HL-60 (cell line): ENCODE results near the gene ENTPD3.

Experiments
- DNase-seq, 2 experiments: peaks; one replicate each; pipeline ENCODE4 v3.0.0-alpha.2; 2010 to 2020; ENCODE audit warnings: low read depth in 1 of 2, low spot score in 1 of 2
- H3K27ac ChIP-seq: fragments of 250-450 bp; sonication (Bioruptor Pico); replicated peaks from 2 replicates; pipeline ENCODE4 v1.5.1; 2020; ENCODE audit warnings: mild to moderate bottlenecking, moderate library complexity
- H3K27me3 ChIP-seq: fragments of 250-450 bp; sonication (Bioruptor Pico); 2 replicates; pipeline ENCODE4 v1.5.1; 2021; ENCODE audit warnings: mild to moderate bottlenecking, moderate library complexity; ENCODE audit not compliant: insufficient read depth, poor library complexity, severe bottlenecking
- H3K4me3 ChIP-seq: replicated peaks from 2 replicates; pipeline ENCODE4 v1.5.1; 2011; ENCODE audit warnings: mild to moderate bottlenecking, control low read depth, low read length; ENCODE audit not compliant: insufficient read depth
- GABPA ChIP-seq: IDR thresholded peaks from 2 replicates; pipeline ENCODE4 v1.6.1; 2012; ENCODE audit warnings: low read depth
- POLR2AphosphoS5 ChIP-seq: IDR thresholded peaks from 2 replicates; pipeline ENCODE4 v1.6.1; 2012; ENCODE audit warnings: low read depth
- SPI1 ChIP-seq: IDR thresholded peaks from 2 replicates; pipeline ENCODE4 v1.6.1; 2012; ENCODE audit warnings: low read depth, mild to moderate bottlenecking, borderline replicate concordance
- TF ChIP-seq, protein P1 (sequence below): IDR thresholded peaks from one replicate; pipeline ENCODE4 v1.5.1; 2011; ENCODE audit warnings: low read length, control low read depth, inconsistent platforms; ENCODE audit not compliant: insufficient read depth
- TF ChIP-seq, protein P2 (sequence below): IDR thresholded peaks from 2 replicates; pipeline ENCODE4 v1.6.1; 2012; ENCODE audit warnings: low read depth; ENCODE audit not compliant: insufficient replicate concordance

ENTPD3 gene

DNA sequence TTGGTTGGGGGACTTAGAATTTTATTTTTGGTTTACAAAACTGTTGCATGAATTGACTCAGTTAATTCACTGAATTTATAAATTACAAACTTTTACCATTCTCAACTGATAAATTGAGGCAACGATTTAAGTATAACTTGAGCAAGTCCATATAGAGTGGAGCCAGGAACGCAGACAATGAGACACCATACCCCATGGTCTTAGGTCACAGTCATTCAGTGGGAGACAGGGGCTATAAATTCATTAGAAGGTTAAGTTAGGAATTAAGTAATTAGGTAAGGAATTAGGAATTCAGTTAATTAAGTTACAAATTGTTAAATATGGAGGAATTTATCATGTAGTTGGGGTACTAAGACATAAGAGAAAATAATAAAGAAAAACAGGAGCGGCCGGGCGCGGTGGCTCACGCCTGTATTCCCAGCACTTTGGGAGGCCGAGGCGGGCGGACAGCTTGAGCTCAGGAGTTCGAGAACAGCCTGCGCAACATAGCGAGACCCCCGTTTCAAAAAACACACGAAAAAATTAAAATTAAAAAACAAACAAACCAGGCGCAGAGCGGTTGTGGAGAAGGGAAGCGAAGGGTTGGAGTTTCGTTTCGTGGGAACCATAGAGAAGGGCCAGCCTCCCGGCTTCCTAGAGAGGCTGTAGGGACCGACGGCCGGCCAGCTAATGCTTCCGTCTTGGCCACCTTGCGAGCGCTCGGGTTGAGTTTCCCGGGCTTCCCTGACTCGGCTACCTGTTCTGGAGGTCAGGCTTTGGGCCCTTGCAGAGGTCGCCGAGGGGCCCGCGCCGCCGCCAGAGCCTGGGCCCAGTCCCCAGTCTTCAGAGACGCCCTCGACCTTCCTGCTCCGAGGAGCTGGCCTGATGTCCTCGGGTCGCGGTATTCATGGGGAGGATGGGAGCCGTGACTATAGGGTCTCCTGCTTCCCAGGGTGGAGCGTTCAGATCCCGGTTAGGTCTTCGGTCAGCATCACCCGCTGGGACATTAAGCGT lies 89.8 kb downstream of the ENTPD3 start, which contains the start of gene ZNF619:
Gene ZNF619 (plus strand): TSS at position 645 of the 993 bp plus-strand sequence. CDS start 858 bp downstream, outside the sequence.
- Histone ChIP-seq H3K27me3 (no peaks in the 10 kb centered on the region), H3K27ac (peak within 1 kb of the TSS; percentile 86), H3K4me3 (peak within 1 kb of the TSS; percentile 72)
- TF ChIP-seq POLR2AphosphoS5 (peak; percentile 53; the same call in 1 of the 2 replicates), GABPA (peak; percentile 51; the same call in 1 of the 2 replicates), SPI1 (no peak)
- TF ChIP-seq, protein P1, sequence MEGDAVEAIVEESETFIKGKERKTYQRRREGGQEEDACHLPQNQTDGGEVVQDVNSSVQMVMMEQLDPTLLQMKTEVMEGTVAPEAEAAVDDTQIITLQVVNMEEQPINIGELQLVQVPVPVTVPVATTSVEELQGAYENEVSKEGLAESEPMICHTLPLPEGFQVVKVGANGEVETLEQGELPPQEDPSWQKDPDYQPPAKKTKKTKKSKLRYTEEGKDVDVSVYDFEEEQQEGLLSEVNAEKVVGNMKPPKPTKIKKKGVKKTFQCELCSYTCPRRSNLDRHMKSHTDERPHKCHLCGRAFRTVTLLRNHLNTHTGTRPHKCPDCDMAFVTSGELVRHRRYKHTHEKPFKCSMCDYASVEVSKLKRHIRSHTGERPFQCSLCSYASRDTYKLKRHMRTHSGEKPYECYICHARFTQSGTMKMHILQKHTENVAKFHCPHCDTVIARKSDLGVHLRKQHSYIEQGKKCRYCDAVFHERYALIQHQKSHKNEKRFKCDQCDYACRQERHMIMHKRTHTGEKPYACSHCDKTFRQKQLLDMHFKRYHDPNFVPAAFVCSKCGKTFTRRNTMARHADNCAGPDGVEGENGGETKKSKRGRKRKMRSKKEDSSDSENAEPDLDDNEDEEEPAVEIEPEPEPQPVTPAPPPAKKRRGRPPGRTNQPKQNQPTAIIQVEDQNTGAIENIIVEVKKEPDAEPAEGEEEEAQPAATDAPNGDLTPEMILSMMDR: no peak
- TF ChIP-seq, protein P2, sequence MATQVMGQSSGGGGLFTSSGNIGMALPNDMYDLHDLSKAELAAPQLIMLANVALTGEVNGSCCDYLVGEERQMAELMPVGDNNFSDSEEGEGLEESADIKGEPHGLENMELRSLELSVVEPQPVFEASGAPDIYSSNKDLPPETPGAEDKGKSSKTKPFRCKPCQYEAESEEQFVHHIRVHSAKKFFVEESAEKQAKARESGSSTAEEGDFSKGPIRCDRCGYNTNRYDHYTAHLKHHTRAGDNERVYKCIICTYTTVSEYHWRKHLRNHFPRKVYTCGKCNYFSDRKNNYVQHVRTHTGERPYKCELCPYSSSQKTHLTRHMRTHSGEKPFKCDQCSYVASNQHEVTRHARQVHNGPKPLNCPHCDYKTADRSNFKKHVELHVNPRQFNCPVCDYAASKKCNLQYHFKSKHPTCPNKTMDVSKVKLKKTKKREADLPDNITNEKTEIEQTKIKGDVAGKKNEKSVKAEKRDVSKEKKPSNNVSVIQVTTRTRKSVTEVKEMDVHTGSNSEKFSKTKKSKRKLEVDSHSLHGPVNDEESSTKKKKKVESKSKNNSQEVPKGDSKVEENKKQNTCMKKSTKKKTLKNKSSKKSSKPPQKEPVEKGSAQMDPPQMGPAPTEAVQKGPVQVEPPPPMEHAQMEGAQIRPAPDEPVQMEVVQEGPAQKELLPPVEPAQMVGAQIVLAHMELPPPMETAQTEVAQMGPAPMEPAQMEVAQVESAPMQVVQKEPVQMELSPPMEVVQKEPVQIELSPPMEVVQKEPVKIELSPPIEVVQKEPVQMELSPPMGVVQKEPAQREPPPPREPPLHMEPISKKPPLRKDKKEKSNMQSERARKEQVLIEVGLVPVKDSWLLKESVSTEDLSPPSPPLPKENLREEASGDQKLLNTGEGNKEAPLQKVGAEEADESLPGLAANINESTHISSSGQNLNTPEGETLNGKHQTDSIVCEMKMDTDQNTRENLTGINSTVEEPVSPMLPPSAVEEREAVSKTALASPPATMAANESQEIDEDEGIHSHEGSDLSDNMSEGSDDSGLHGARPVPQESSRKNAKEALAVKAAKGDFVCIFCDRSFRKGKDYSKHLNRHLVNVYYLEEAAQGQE: no peak
- peak in 1 of 2 experiments; percentile 77 for DNase-seq

DNA sequence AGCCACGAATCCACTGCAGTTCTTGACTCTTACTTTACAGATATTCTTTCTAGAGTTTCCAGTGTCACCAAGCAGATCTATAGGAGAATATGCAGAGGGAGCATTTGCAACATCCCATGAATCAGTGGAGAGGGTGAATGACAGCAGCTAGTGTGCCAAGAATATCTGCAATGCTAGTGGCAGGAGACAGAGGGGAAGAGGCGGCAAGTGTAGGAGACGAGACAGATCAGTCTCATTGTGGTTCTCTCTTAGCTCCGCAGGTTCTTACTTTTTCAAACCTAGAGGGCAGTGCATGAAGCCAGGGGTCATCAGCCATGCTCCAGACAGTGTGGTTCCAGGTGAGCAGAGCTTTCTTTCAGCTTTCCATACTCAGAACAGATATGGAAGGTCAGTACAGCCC lies 90.7 kb downstream of the ENTPD3 start:
- no peak for TF ChIP-seq SPI1
- TF ChIP-seq, protein P2: no peak
- Histone ChIP-seq H3K4me3 (peak overlapping the region; percentile 72), H3K27me3 (no peaks in the 10 kb centered on the region), H3K27ac (peak overlapping the region; percentile 86)
- peak in 1 of 2 experiments; percentile 20 for DNase-seq
